ENCODE results near the gene MVD. TPM values are rescaled to one million over a fixed set of nuclear protein-coding genes. Genes with fewer than 3 reads are reported as not detected.

Gene MVD
- total RNA-seq, 4 donors from 2014 or later = 52.7 to 134 (median 71.4) TPM

Other genes with a start within 250 kb of the MVD start
- 1 to 10 TPM in 3 of 4 donors, under 1 TPM in 1; 0.67 to 1.7 (median 1.2) TPM for gene ZFPM1, start 209.8 kb downstream of the MVD start, total RNA-seq
- gene ZC3H18, start 92.7 kb downstream of the MVD start, total RNA-seq = 10 to 100 TPM; 15.4 to 27.3 (median 17.5) TPM
- 1 to 10 TPM in 1 of 4 donors, not detected in 3; 2.4 TPM for gene IL17C, start 24.5 kb downstream of the MVD start, total RNA-seq
- 100 to 1,000 TPM in 2 of 4 donors, 10 to 100 TPM in 2; 67.1 to 205 (median 98.7) TPM for gene CYBA, start 12.0 kb downstream of the MVD start, total RNA-seq
- under 1 TPM in 2 of 4 donors, not detected in 2; 0.23 to 0.95 TPM for gene SNAI3, start 23.4 kb upstream of the MVD start, total RNA-seq
- gene RNF166, start 43.3 kb upstream of the MVD start, total RNA-seq = 10 to 100 TPM in 2 of 4 donors, 1 to 10 TPM in 2; 7.1 to 16.8 (median 9.6) TPM
- 10 to 100 TPM in 1 of 4 donors, 1 to 10 TPM in 3; 4.4 to 13.2 (median 6.3) TPM for gene CTU2, start 43.4 kb upstream of the MVD start, total RNA-seq
- gene PIEZO1, start 122.1 kb upstream of the MVD start, total RNA-seq = 100 to 1,000 TPM in 2 of 4 donors, 10 to 100 TPM in 2; 46.0 to 131 (median 103) TPM
- gene CDT1, start 140.7 kb upstream of the MVD start, total RNA-seq = 10 to 100 TPM in 3 of 4 donors, 1 to 10 TPM in 1; 7.7 to 20.7 (median 11.2) TPM
- 100 to 1,000 TPM; 186 to 314 (median 250) TPM for gene APRT, start 148.8 kb upstream of the MVD start, total RNA-seq
- gene GALNS, start 193.9 kb upstream of the MVD start, total RNA-seq = 10 to 100 TPM in 3 of 4 donors, 1 to 10 TPM in 1; 9.5 to 24.2 (median 20.5) TPM
- gene TRAPPC2L, start 194.0 kb upstream of the MVD start, total RNA-seq = 10 to 100 TPM; 20.7 to 29.7 (median 24.7) TPM
- not detected for gene PABPN1L, start 203.6 kb upstream of the MVD start, total RNA-seq

Data from esophagus squamous epithelium (tissue), 4 donors.